DND-41 (cell line): Measurements from ENCODE around the gene GART.
"Not testable (repeated sequence)": the region's sequence is repeated elsewhere in the genome, so short reads cannot be mapped to it uniquely, and the experiment has no call there.

Experiments
- ATAC-seq: fragments of 200-7000 bp; cut with Tn5 transposase; 3 replicates; pipeline ENCODE4 v1.9.1; 2021; ENCODE audit warnings: low read depth; ENCODE audit not compliant: insufficient read depth
- DNase-seq: peaks from one replicate; pipeline ENCODE4 v3.0.0-alpha.2; 2020
- H2AFZ ChIP-seq: 2 replicates; pipeline ENCODE4 v1.6.0; 2012; ENCODE audit warnings: low read depth, low read length
- H3K27ac ChIP-seq: 2 replicates; pipeline ENCODE4 v1.5.1; 2012; ENCODE audit warnings: low read length, inconsistent platforms
- H3K27me3 ChIP-seq: fragments of 200-600 bp; sonication (generic); 2 replicates; pipeline ENCODE4 v1.6.0; 2012; ENCODE audit warnings: low read length, mild to moderate bottlenecking, inconsistent platforms; ENCODE audit not compliant: insufficient read depth, poor library complexity
- H3K36me3 ChIP-seq: 2 replicates; pipeline ENCODE4 v1.5.1; 2012; ENCODE audit warnings: low read length, inconsistent platforms; ENCODE audit not compliant: insufficient read depth
- H3K4me1 ChIP-seq: 2 replicates; pipeline ENCODE4 v1.5.1; 2012; ENCODE audit warnings: mild to moderate bottlenecking, low read length; ENCODE audit not compliant: insufficient read depth
- H3K4me2 ChIP-seq: 2 replicates; pipeline ENCODE4 v1.6.0; 2012; ENCODE audit warnings: mild to moderate bottlenecking, moderate library complexity, low read length, inconsistent platforms; ENCODE audit not compliant: insufficient read depth
- H3K4me3 ChIP-seq, 2 experiments: fragments of 200-600 bp in 1 of 2; shearing (Covaris generic) in 1 of 2; 2 replicates each; pipeline ENCODE4 v1.5.1; 2012 to 2016; ENCODE audit warnings: inconsistent platforms in 2 of 2, low read length in 2 of 2, mild to moderate bottlenecking in 2 of 2, low read depth in 1 of 2, moderate library complexity in 1 of 2
- H3K79me2 ChIP-seq: 2 replicates; pipeline ENCODE4 v1.6.0; 2012; ENCODE audit warnings: low read length, inconsistent platforms; ENCODE audit not compliant: insufficient read depth
- H3K9ac ChIP-seq: 2 replicates; pipeline ENCODE4 v1.6.0; 2012; ENCODE audit warnings: low read depth, mild to moderate bottlenecking, inconsistent platforms, low read length, moderate library complexity
- H3K9me3 ChIP-seq: 2 replicates; pipeline ENCODE4 v1.5.1; 2012; ENCODE audit warnings: low read length, moderate library complexity, mild to moderate bottlenecking, inconsistent platforms; ENCODE audit not compliant: insufficient read depth, severe bottlenecking
- H4K20me1 ChIP-seq: 2 replicates; pipeline ENCODE4 v1.6.0; 2012; ENCODE audit warnings: low read length; ENCODE audit not compliant: insufficient read depth
- CTCF ChIP-seq: IDR thresholded peaks from 2 replicates; pipeline ENCODE4 v1.5.1; 2012; ENCODE audit warnings: borderline replicate concordance, low read length, moderate library complexity, mild to moderate bottlenecking; ENCODE audit not compliant: poor library complexity, severe bottlenecking; ENCODE audit errors: extremely low read depth
- EZH2 ChIP-seq: IDR thresholded peaks from 3 replicates; pipeline ENCODE4 v1.6.1; 2012; ENCODE audit warnings: borderline replicate concordance, low read depth, mild to moderate bottlenecking, moderate library complexity, low read length, inconsistent platforms; ENCODE audit not compliant: severe bottlenecking

Gene GART

GRCh38 chr21:33586927-33587326 is 45.0 kb upstream of the GART start:
- peak overlapping the region; percentile 96 to 98; a peak in 3 of 4 replicates for H3K4me3 ChIP-seq
- no peaks in the 10 kb centered on the region for H3K9me3 ChIP-seq
- no peaks in the 10 kb centered on the region for H3K27me3 ChIP-seq
- H3K9ac ChIP-seq, result peak overlapping the region; percentile 71
- peak overlapping the region; percentile 81 for H3K4me2 ChIP-seq
- H4K20me1 ChIP-seq, result 0 out of 2 replicates have a peak, but pooled peaks cover 4% of the 10 kb centered on the region
- ATAC-seq, result no peak
- peak overlapping the region; percentile 38 for H3K27ac ChIP-seq
- peaks cover 42% of the 10 kb centered on the region for H3K79me2 ChIP-seq
- TF ChIP-seq EZH2 (no peak), CTCF (no peak)
- H3K36me3 ChIP-seq, result peaks cover 37% of the 10 kb centered on the region
- no peak for DNase-seq
- H3K4me1 ChIP-seq, result peaks cover 31% of the 10 kb centered on the region
- peak overlapping the region; percentile 14; the same call in 1 of the 2 replicates for H2AFZ ChIP-seq

GRCh38 chr21:33584455-33584854 is 42.5 kb upstream of the GART start:
- Histone ChIP-seq H4K20me1 (0 out of 2 replicates have a peak, but pooled peaks cover 4% of the 10 kb centered on the region), H3K79me2 (peaks cover 42% of the 10 kb centered on the region)
- no peak for ATAC-seq

GRCh38 chr21:33578959-33579542 is 37.1 kb upstream of the GART start:
- H3K36me3 ChIP-seq, result peaks cover 76% of the 10 kb centered on the region
- H3K4me2 ChIP-seq, result no peak overlapping the region
- no peaks in the 10 kb centered on the region for H3K27me3 ChIP-seq
- H3K4me1 ChIP-seq, result no peaks in the 10 kb centered on the region
- no peaks in the 10 kb centered on the region for H3K9me3 ChIP-seq
- no peak overlapping the region for H3K27ac ChIP-seq
- peak; percentile 52 for ATAC-seq
- H4K20me1 ChIP-seq, result no peaks in the 10 kb centered on the region; the same call in 1 of the 2 replicates
- peaks cover 10% of the 10 kb centered on the region; the same call in 1 of the 2 replicates for H3K79me2 ChIP-seq
- DNase-seq, result no peak
- H3K9ac ChIP-seq, result no peak overlapping the region
- no peak for TF ChIP-seq EZH2
- H3K4me3 ChIP-seq, result no peak overlapping the region
- no peak overlapping the region for H2AFZ ChIP-seq

More at GRCh38 chr21:33584455-33584854, 42.5 kb upstream of the GART start:
- no peak overlapping the region for H3K4me3 ChIP-seq
- peaks cover 48% of the 10 kb centered on the region for H3K36me3 ChIP-seq
- no peaks in the 10 kb centered on the region for H3K27me3 ChIP-seq
- no peaks in the 10 kb centered on the region for H3K9me3 ChIP-seq
- TF ChIP-seq EZH2 (no peak), CTCF (no peak)
- no peak overlapping the region for H3K9ac ChIP-seq
- no peak overlapping the region for H2AFZ ChIP-seq
- no peak for DNase-seq
- H3K4me1 ChIP-seq, result peaks cover 28% of the 10 kb centered on the region
- H3K4me2 ChIP-seq, result no peak overlapping the region
- no peak overlapping the region for H3K27ac ChIP-seq

- no peak overlapping the region for H3K4me2 ChIP-seq
- TF ChIP-seq CTCF, result no peak
- no peak for TF ChIP-seq EZH2
- H3K36me3 ChIP-seq, result peaks cover 79% of the 10 kb centered on the region
- H4K20me1 ChIP-seq, result peaks cover 2% of the 10 kb centered on the region; the same call in 1 of the 2 replicates
- no peaks in the 10 kb centered on the region for H3K4me1 ChIP-seq
- H2AFZ ChIP-seq, result no peak overlapping the region
- no peak overlapping the region for H3K9ac ChIP-seq
- DNase-seq (no peak), ATAC-seq (no peak)
- H3K27ac ChIP-seq, result no peak overlapping the region
- H3K9me3 ChIP-seq, result no peaks in the 10 kb centered on the region
- no peak overlapping the region for H3K4me3 ChIP-seq
- H3K27me3 ChIP-seq, result no peaks in the 10 kb centered on the region
- peaks cover 8% of the 10 kb centered on the region; the same call in 1 of the 2 replicates for H3K79me2 ChIP-seq
These were observed 36.3 kb upstream of the GART start for GRCh38 chr21:33578214-33578613.

GRCh38 chr21:33576741-33577141 is 34.8 kb upstream of the GART start:
- Histone ChIP-seq H3K36me3 (peaks cover 81% of the 10 kb centered on the region), H3K79me2 (peaks cover 16% of the 10 kb centered on the region)
- not testable (repeated sequence) for H3K4me3 ChIP-seq, H3K27me3 ChIP-seq, H2AFZ ChIP-seq, H3K4me2 ChIP-seq, H3K27ac ChIP-seq, H4K20me1 ChIP-seq, H3K4me1 ChIP-seq, DNase-seq, H3K9me3 ChIP-seq, H3K9ac ChIP-seq
- 0 out of 3 replicates have a peak, but pooled peaks have one; percentile 6 for ATAC-seq
